ENCODE measurements around the gene SMIM11.
"Not testable (repeated sequence)": the region's sequence is repeated elsewhere in the genome, so short reads cannot be mapped to it uniquely, and the experiment has no call there.

SMIM11 gene

GRCh38 chr21:34354836-34355235 lies 20.5 kb upstream of the SMIM11 start:
- no peak for DNase-seq (ENCODE audit: low read depth, low spot score)

GRCh38 chr21:34355570-34355969 lies 19.7 kb upstream of the SMIM11 start:
- no peak for DNase-seq (ENCODE audit: low read depth, low spot score)

- no peak for DNase-seq (ENCODE audit: low read depth, low spot score)
Measured at GRCh38 chr21:34357889-34358288, 17.4 kb upstream of the SMIM11 start.

GRCh38 chr21:34358866-34359265 lies 16.4 kb upstream of the SMIM11 start:
- no peak for DNase-seq (ENCODE audit: low read depth, low spot score)

- no peak for DNase-seq (ENCODE audit: low read depth, low spot score)
Measured at GRCh38 chr21:34360488-34361241, 14.6 kb upstream of the SMIM11 start.

- DNase-seq (ENCODE audit: low read depth, low spot score): no peak
Measured at GRCh38 chr21:34362136-34362444, 13.2 kb upstream of the SMIM11 start.

GRCh38 chr21:34362670-34363069 lies 12.6 kb upstream of the SMIM11 start:
- DNase-seq (ENCODE audit: low read depth, low spot score): no peak

GRCh38 chr21:34363733-34364132 lies 11.6 kb upstream of the SMIM11 start, which contains the start of gene KCNE2:
TSS of gene KCNE2 (plus strand) at chr21:34364006. CDS start at chr21:34370479, 6,473 bp downstream.
- DNase-seq (ENCODE audit: low read depth, low spot score): no peak

GRCh38 chr21:34364921-34365320 lies 10.4 kb upstream of the SMIM11 start:
- DNase-seq (ENCODE audit: low read depth, low spot score): no peak

- DNase-seq (ENCODE audit: low read depth, low spot score): no peak
Measured at GRCh38 chr21:34365809-34366208, 9.5 kb upstream of the SMIM11 start.

GRCh38 chr21:34367320-34367935 lies 7.9 kb upstream of the SMIM11 start:
- DNase-seq (ENCODE audit: low read depth, low spot score): peak; percentile 28

- DNase-seq (ENCODE audit: low read depth, low spot score): no peak
Measured at GRCh38 chr21:34369741-34370140, 5.6 kb upstream of the SMIM11 start.

GRCh38 chr21:34372321-34372720 lies 3.0 kb upstream of the SMIM11 start:
- DNase-seq (ENCODE audit: low read depth, low spot score): no peak

- DNase-seq (ENCODE audit: low read depth, low spot score): not testable (repeated sequence)
Measured at GRCh38 chr21:34374462-34374861, 845 bp upstream of the SMIM11 start.

- DNase-seq (ENCODE audit: low read depth, low spot score): not testable (repeated sequence)
Measured at GRCh38 chr21:34375619-34375972, 289 bp downstream of the SMIM11 start.

- not testable (repeated sequence) for DNase-seq (ENCODE audit: low read depth, low spot score)
Measured at GRCh38 chr21:34383138-34383537, 7.8 kb downstream of the SMIM11 start.

GRCh38 chr21:34383724-34384415 lies 8.6 kb downstream of the SMIM11 start:
- not testable (repeated sequence) for DNase-seq (ENCODE audit: low read depth, low spot score)

- DNase-seq (ENCODE audit: low read depth, low spot score): not testable (repeated sequence)
Measured at GRCh38 chr21:34400522-34400921, 25.2 kb downstream of the SMIM11 start.

- not testable (repeated sequence) for DNase-seq (ENCODE audit: low read depth, low spot score)
Measured at GRCh38 chr21:34404742-34405141, 29.4 kb downstream of the SMIM11 start.

GRCh38 chr21:34405686-34406085 lies 30.4 kb downstream of the SMIM11 start:
- not testable (repeated sequence) for DNase-seq (ENCODE audit: low read depth, low spot score)

- DNase-seq (ENCODE audit: low read depth, low spot score): not testable (repeated sequence)
Measured at GRCh38 chr21:34406102-34406501, 30.8 kb downstream of the SMIM11 start.

GRCh38 chr21:34406676-34407075 lies 31.4 kb downstream of the SMIM11 start:
- not testable (repeated sequence) for DNase-seq (ENCODE audit: low read depth, low spot score)

GRCh38 chr21:34407294-34407693 lies 32.0 kb downstream of the SMIM11 start:
- not testable (repeated sequence) for DNase-seq (ENCODE audit: low read depth, low spot score)

All from activated CD4-positive, CD25-positive, alpha-beta regulatory T cell treated with anti-CD3 and anti-CD28 coated beads, Interleukin-2, amount 50 U/mL, for 16 hours (primary cell).